Embryonic facial prominence (tissue), 1 donor: Measurements from ENCODE around the gene ADCYAP1R1.

Experiments
- DNase-seq: peaks from one replicate; pipeline ENCODE4 v3.0.0-alpha.2; 2016; ENCODE audit errors: extremely low spot score

Gene ADCYAP1R1

DNA sequence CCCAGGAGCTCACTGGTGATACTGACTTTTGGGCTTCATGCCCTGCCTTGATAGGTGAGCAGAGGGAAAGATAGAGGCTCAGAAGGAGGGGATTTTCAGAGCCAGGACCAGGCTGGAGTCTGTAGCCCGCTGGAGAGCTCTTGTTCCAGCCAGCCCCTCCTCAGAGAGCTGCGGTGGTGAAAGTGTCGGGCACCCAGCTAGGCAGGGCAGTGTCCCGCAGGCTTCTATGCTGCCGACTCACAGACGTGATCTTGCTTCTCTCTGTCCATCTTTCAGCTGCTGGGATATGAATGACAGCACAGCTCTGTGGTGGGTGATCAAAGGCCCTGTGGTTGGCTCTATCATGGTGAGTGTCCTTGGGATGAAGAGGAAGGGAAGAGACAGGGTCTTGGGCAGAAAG lies 35.2 kb downstream of the ADCYAP1R1 start:
- no peak for DNase-seq

GRCh38 chr7:31091924-31092434 lies 39.9 kb downstream of the ADCYAP1R1 start:
- DNase-seq, result no peak

DNA sequence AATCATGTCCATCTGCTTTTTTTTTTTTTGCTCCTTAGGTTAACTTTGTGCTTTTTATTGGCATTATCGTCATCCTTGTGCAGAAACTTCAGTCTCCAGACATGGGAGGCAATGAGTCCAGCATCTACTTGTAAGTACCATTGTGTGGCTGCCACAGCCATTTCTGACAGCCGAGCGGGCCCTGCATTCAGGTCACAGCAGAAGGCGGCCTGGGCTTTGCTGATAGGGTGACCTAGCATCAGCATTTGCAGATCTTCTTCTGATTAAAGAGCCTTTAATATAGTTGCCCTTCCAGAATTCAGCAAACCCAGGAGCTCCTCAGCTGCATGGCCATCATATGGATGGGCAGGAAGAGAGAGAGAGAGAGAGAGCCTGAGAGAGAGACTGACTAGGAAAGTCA lies 40.5 kb downstream of the ADCYAP1R1 start:
- DNase-seq, result no peak

DNA sequence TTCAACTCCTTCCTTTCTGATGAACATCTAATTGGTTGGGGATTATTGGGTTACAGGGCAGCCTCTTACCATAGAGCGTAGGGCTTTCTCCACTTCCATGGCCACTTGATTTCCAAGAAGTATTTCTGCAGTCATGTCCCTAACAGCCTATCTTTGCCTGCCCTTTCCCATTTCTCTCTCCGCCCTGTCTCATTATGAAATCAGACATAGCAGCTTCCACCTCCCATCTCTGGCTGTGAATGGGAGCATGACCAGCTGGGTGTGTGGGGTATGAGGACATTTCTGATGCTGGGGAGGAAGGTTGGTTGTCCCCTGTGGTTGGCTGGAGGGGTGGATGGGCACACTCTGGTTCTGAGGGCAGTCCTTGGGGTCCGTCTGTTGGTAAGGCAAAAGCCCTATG lies 41.2 kb downstream of the ADCYAP1R1 start:
- DNase-seq, result no peak

DNA sequence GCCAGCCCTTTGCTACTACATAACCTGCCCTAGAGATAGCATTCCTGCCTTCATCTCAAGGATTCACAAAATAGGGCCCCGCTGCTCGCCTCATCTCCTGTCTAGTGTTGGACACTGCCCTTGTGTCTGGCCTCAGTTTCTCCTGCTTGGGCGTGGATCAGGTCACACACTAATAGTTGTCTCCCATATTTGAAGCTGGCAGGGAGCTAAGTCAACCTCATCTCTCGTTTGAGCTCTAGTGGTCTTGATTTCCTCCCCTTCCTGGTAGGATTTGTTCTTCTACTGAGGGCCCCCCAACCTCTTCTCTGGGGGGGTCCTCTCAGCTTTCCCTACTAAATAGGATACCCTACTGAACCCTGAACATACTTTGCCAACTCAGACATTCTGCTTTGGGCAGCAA lies 42.2 kb downstream of the ADCYAP1R1 start:
- no peak for DNase-seq

GRCh38 chr7:31095286-31096197 lies 43.4 kb downstream of the ADCYAP1R1 start:
- no peak for DNase-seq

DNA sequence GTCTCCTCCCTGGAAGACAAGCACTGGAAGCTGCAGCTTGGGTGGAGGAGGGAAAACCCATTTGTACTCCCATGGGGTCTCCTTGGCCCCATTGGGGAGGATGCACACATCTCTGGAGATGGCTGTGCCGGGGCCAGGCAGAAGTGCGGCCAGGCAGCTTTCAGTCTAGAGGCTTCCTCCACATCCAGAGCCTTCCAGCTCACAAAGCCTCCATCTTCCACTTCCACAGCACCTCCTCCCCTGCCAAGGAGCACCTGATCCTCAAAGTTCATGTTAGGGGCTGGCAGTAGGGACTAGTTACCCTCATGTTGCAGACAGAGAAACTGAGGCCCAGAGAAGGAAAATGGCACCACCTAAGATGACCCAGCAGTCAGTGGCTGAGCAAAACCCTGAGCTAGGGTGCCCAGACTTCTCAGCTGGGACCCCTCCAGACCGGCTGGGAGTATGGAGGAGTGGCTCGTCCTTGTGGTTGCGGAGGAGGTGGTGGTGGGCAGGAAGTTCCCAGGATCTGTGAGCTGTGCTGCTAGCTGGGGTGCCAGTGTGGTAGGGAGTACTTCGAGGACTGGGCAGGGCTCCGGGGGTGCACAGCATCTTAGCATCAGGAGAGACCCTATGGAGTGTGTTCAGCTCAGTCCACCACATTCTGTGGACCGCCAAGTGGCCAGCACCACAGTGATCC lies 44.2 kb downstream of the ADCYAP1R1 start:
- no peak for DNase-seq

- no peak for DNase-seq
Measured at GRCh38 chr7:31096877-31097258, 44.8 kb downstream of the ADCYAP1R1 start.

GRCh38 chr7:31098642-31099360 lies 46.7 kb downstream of the ADCYAP1R1 start:
- DNase-seq, result no peak

DNA sequence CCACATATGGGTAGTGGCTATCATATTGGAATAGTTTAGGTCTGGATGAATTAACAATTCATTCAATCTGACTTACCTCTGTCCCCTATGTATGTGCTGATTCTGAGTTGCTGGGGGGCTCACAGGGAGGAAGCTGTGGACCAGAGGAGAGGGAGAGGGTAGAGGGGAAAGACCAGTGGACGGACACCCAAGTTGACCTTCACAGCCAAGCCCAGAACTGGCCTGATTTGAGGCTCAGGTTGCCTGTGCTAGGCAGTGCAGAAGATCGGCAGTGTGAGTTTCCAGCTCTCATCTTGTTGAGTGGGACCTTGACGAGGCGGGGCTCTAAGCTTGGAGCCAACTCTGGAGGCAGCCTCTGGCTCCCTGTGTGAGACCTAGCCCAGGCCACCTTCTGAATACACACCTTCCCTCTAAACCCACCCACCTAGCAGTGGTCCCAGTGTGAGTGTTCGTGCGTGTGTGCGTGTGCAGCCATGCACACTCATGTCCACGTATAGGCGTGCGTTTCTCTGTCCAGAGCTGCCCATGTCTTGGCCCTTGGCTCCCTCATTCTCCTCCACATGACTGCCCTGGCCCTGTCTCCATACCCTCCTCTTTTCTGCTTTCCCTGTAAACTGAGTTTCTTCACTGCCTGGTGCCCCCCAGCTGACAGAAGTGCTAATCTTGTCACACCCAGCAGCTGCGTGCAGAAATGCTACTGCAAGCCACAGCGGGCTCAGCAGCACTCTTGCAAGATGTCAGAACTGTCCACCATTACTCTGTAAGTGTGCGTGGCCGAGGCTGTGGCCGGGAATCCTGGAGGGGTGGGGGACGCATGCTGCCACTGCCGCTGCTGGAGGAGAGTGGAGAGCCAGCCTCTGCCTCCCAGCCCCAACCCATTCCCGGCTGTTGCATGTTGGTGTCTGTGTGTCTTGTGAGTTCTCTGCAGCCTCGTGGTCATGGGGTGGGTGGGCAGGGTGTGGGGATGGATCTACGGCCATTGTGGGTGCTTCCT lies 47.6 kb downstream of the ADCYAP1R1 start:
- no peak for DNase-seq

GRCh38 chr7:31100445-31100844 lies 48.3 kb downstream of the ADCYAP1R1 start:
- DNase-seq, result no peak

GRCh38 chr7:31100871-31101270 lies 48.8 kb downstream of the ADCYAP1R1 start:
- no peak for DNase-seq

- no peak for DNase-seq
Measured at GRCh38 chr7:31101544-31101943, 49.4 kb downstream of the ADCYAP1R1 start.

GRCh38 chr7:31102151-31102972 lies 50.3 kb downstream of the ADCYAP1R1 start:
- DNase-seq, result no peak

GRCh38 chr7:31102973-31103850 lies 51.1 kb downstream of the ADCYAP1R1 start:
- no peak for DNase-seq

GRCh38 chr7:31104361-31105255 lies 52.5 kb downstream of the ADCYAP1R1 start:
- DNase-seq, result no peak

DNA sequence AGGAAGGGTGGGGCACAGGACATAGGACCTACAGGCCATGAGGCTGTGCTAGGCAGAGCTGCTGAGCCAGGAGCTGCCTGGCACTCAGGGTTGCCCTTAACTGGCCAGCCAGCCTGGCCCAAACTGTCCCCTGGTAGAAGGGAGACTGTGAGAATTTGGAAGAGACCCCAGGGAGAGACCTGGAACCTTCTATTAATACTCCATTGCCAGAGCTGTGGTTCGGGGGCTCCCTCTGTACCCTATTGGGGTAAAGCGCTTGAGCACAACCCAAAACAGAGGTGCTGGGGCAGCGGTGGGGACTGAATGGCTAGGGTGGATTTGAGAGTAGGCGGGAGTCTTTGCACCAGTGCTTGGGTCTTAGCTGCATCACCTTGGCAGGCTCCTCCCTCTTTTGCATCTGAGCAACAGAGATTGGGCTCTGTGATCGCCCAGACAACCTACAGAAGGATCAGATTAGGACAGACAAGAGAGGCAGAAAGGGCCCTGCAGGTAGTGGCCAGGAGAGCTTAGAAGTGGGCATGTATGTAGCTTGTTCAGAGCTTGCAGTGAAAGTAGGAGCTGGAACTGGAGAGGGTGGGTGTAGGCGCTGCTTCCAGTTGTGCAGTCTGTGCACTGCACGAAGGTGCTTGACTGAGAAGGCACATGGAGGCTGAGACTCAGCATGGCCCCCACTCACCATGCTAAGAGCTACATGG lies 53.3 kb downstream of the ADCYAP1R1 start:
- no peak for DNase-seq
